Stimulated activated CD8-positive, alpha-beta memory T cell treated with anti-CD3 and anti-CD28 coated beads, Interleukin-2, amount 100 ng/mL, for 48 hours (primary cell): ENCODE data around the gene CRCP.

Source experiments
- DNase-seq, 2 donors: peaks; one replicate each; pipeline ENCODE4 v3.0.0-alpha.2; 2020; ENCODE audit warnings: low read depth in 2 of 2

The CRCP gene

GRCh38 chr7:66189695-66190503, 75.3 kb downstream of the CRCP start:
- no peak for DNase-seq

- DNase-seq, result no peak
These were observed 75.8 kb downstream of the CRCP start for GRCh38 chr7:66190504-66190857.

GRCh38 chr7:66193146-66193725, 78.6 kb downstream of the CRCP start:
- no peak for DNase-seq

- no peak for DNase-seq
These were observed 83.8 kb downstream of the CRCP start for GRCh38 chr7:66198469-66198868.

- DNase-seq, result no peak
These were observed 84.3 kb downstream of the CRCP start for GRCh38 chr7:66198956-66199355.

- DNase-seq, result no peak
These were observed 87.8 kb downstream of the CRCP start for GRCh38 chr7:66202441-66202840.
